ENCODE data around the gene PPIL4.

PPIL4 gene

GRCh38 chr6:149545754-149546471 lies at the start of gene PPIL4:
PPIL4 (minus strand) TSS chr6:149546043; CDS start chr6:149546005, 38 bp downstream.
- H3K27me3 ChIP-seq (ENCODE audit: insufficient read depth, low read length): peaks cover 13% of the 10 kb centered on the region
- peak within 1 kb of the TSS; percentile 96 for H3K9ac ChIP-seq (ENCODE audit: low read depth, low read length)
- H3K4me1 ChIP-seq (ENCODE audit: insufficient read depth, low read length): peaks cover 2% of the 10 kb centered on the region; the same call in 1 of the 2 replicates
- H3K27ac ChIP-seq (ENCODE audit: low read length): peak within 1 kb of the TSS; percentile 92
- H3K9me3 ChIP-seq (ENCODE audit: insufficient read depth, low read depth, low read length): no peaks in the 10 kb centered on the region
- H3K4me3 ChIP-seq (ENCODE audit: low read length): peak within 1 kb of the TSS; percentile 96
- H3K36me3 ChIP-seq (ENCODE audit: insufficient read depth, low read depth, low read length): peaks cover 5% of the 10 kb centered on the region

- peaks cover 70% of the 10 kb centered on the region for H3K36me3 ChIP-seq (ENCODE audit: insufficient read depth, low read depth, low read length)
- no peaks in the 10 kb centered on the region for H3K9me3 ChIP-seq (ENCODE audit: insufficient read depth, low read depth, low read length)
- no peaks in the 10 kb centered on the region for H3K27me3 ChIP-seq (ENCODE audit: insufficient read depth, low read length)
- H3K9ac ChIP-seq (ENCODE audit: low read depth, low read length): no peak overlapping the region
- H3K27ac ChIP-seq (ENCODE audit: low read length): no peak overlapping the region
- H3K4me1 ChIP-seq (ENCODE audit: insufficient read depth, low read length): no peaks in the 10 kb centered on the region
- no peak overlapping the region for H3K4me3 ChIP-seq (ENCODE audit: low read length)
These were observed 47.6 kb upstream of the PPIL4 start for GRCh38 chr6:149593408-149593807.

- peaks cover 74% of the 10 kb centered on the region for H3K36me3 ChIP-seq (ENCODE audit: insufficient read depth, low read depth, low read length)
- no peak overlapping the region for H3K4me3 ChIP-seq (ENCODE audit: low read length)
- no peaks in the 10 kb centered on the region for H3K9me3 ChIP-seq (ENCODE audit: insufficient read depth, low read depth, low read length)
These were observed 47.1 kb upstream of the PPIL4 start for GRCh38 chr6:149592983-149593382.

GRCh38 chr6:149586149-149586548 lies 40.3 kb upstream of the PPIL4 start:
- H3K9ac ChIP-seq (ENCODE audit: low read depth, low read length): no peak overlapping the region
- no peaks in the 10 kb centered on the region for H3K4me1 ChIP-seq (ENCODE audit: insufficient read depth, low read length)
- no peaks in the 10 kb centered on the region for H3K27me3 ChIP-seq (ENCODE audit: insufficient read depth, low read length)
- H3K36me3 ChIP-seq (ENCODE audit: insufficient read depth, low read depth, low read length): peaks cover 75% of the 10 kb centered on the region
- no peak overlapping the region for H3K27ac ChIP-seq (ENCODE audit: low read length)
- H3K4me3 ChIP-seq (ENCODE audit: low read length): no peak overlapping the region
- H3K9me3 ChIP-seq (ENCODE audit: insufficient read depth, low read depth, low read length): no peaks in the 10 kb centered on the region

More at GRCh38 chr6:149592983-149593382, 47.1 kb upstream of the PPIL4 start:
- Histone ChIP-seq H3K27ac (ENCODE audit: low read length) (no peak overlapping the region), H3K4me1 (ENCODE audit: insufficient read depth, low read length) (no peaks in the 10 kb centered on the region), H3K27me3 (ENCODE audit: insufficient read depth, low read length) (no peaks in the 10 kb centered on the region), H3K9ac (ENCODE audit: low read depth, low read length) (no peak overlapping the region)

GRCh38 chr6:149581349-149581748 lies 35.5 kb upstream of the PPIL4 start:
- H3K27ac ChIP-seq (ENCODE audit: low read length): no peak overlapping the region
- H3K9ac ChIP-seq (ENCODE audit: low read depth, low read length): no peak overlapping the region
- H3K27me3 ChIP-seq (ENCODE audit: insufficient read depth, low read length): no peaks in the 10 kb centered on the region
- no peak overlapping the region for H3K4me3 ChIP-seq (ENCODE audit: low read length)
- peaks cover 61% of the 10 kb centered on the region for H3K36me3 ChIP-seq (ENCODE audit: insufficient read depth, low read depth, low read length)
- H3K4me1 ChIP-seq (ENCODE audit: insufficient read depth, low read length): no peaks in the 10 kb centered on the region
- H3K9me3 ChIP-seq (ENCODE audit: insufficient read depth, low read depth, low read length): no peaks in the 10 kb centered on the region

GRCh38 chr6:149580880-149581279 lies 35.0 kb upstream of the PPIL4 start:
- peaks cover 59% of the 10 kb centered on the region for H3K36me3 ChIP-seq (ENCODE audit: insufficient read depth, low read depth, low read length)
- no peaks in the 10 kb centered on the region for H3K9me3 ChIP-seq (ENCODE audit: insufficient read depth, low read depth, low read length)
- no peak overlapping the region for H3K4me3 ChIP-seq (ENCODE audit: low read length)
- H3K27ac ChIP-seq (ENCODE audit: low read length): no peak overlapping the region
- no peaks in the 10 kb centered on the region for H3K27me3 ChIP-seq (ENCODE audit: insufficient read depth, low read length)
- no peak overlapping the region for H3K9ac ChIP-seq (ENCODE audit: low read depth, low read length)
- no peaks in the 10 kb centered on the region for H3K4me1 ChIP-seq (ENCODE audit: insufficient read depth, low read length)

- Histone ChIP-seq H3K4me3 (ENCODE audit: low read length) (0 out of 2 replicates have a peak overlapping the region, but pooled peaks have one; percentile 97), H3K27me3 (ENCODE audit: insufficient read depth, low read length) (peaks cover 8% of the 10 kb centered on the region), H3K9ac (ENCODE audit: low read depth, low read length) (no peak overlapping the region), H3K9me3 (ENCODE audit: insufficient read depth, low read depth, low read length) (no peaks in the 10 kb centered on the region), H3K4me1 (ENCODE audit: insufficient read depth, low read length) (no peaks in the 10 kb centered on the region), H3K27ac (ENCODE audit: low read length) (no peak overlapping the region), H3K36me3 (ENCODE audit: insufficient read depth, low read depth, low read length) (no peaks in the 10 kb centered on the region)
These were observed 22.2 kb upstream of the PPIL4 start for GRCh38 chr6:149567945-149568585.

- no peaks in the 10 kb centered on the region for H3K9me3 ChIP-seq (ENCODE audit: insufficient read depth, low read depth, low read length)
- H3K4me1 ChIP-seq (ENCODE audit: insufficient read depth, low read length): no peaks in the 10 kb centered on the region
- peak overlapping the region; percentile 97 for H3K4me3 ChIP-seq (ENCODE audit: low read length)
- peak overlapping the region; percentile 57 for H3K27ac ChIP-seq (ENCODE audit: low read length)
- H3K9ac ChIP-seq (ENCODE audit: low read depth, low read length): peak overlapping the region; percentile 89; the same call in 1 of the 2 replicates
- peaks cover 8% of the 10 kb centered on the region for H3K27me3 ChIP-seq (ENCODE audit: insufficient read depth, low read length)
- no peaks in the 10 kb centered on the region for H3K36me3 ChIP-seq (ENCODE audit: insufficient read depth, low read depth, low read length)
These were observed 21.3 kb upstream of the PPIL4 start for GRCh38 chr6:149567194-149567586.

GRCh38 chr6:149566410-149567193 lies 20.8 kb upstream of the PPIL4 start:
- H3K4me1 ChIP-seq (ENCODE audit: insufficient read depth, low read length): no peaks in the 10 kb centered on the region
- H3K9me3 ChIP-seq (ENCODE audit: insufficient read depth, low read depth, low read length): no peaks in the 10 kb centered on the region
- peak overlapping the region; percentile 97 for H3K4me3 ChIP-seq (ENCODE audit: low read length)
- peak overlapping the region; percentile 57 for H3K27ac ChIP-seq (ENCODE audit: low read length)
- no peaks in the 10 kb centered on the region for H3K36me3 ChIP-seq (ENCODE audit: insufficient read depth, low read depth, low read length)
- H3K9ac ChIP-seq (ENCODE audit: low read depth, low read length): peak overlapping the region; percentile 89
- peaks cover 8% of the 10 kb centered on the region for H3K27me3 ChIP-seq (ENCODE audit: insufficient read depth, low read length)

- H3K36me3 ChIP-seq (ENCODE audit: insufficient read depth, low read depth, low read length): no peaks in the 10 kb centered on the region
- H3K4me3 ChIP-seq (ENCODE audit: low read length): peak within 1 kb of the TSS; percentile 97
- no peaks in the 10 kb centered on the region for H3K9me3 ChIP-seq (ENCODE audit: insufficient read depth, low read depth, low read length)
- no peaks in the 10 kb centered on the region for H3K4me1 ChIP-seq (ENCODE audit: insufficient read depth, low read length)
- H3K27ac ChIP-seq (ENCODE audit: low read length): peak within 1 kb of the TSS; percentile 57
- peak within 1 kb of the TSS; percentile 89 for H3K9ac ChIP-seq (ENCODE audit: low read depth, low read length)
- H3K27me3 ChIP-seq (ENCODE audit: insufficient read depth, low read length): peaks cover 8% of the 10 kb centered on the region
These were observed 19.9 kb upstream of the PPIL4 start, which contains the start of gene GINM1 for GRCh38 chr6:149565527-149566409. GINM1 (plus strand) TSS chr6:149566375; CDS start chr6:149566415, 40 bp downstream.

- peaks cover 8% of the 10 kb centered on the region for H3K27me3 ChIP-seq (ENCODE audit: insufficient read depth, low read length)
These were observed 18.1 kb upstream of the PPIL4 start for GRCh38 chr6:149563928-149564325.

More at GRCh38 chr6:149563928-149564325, 18.1 kb upstream of the PPIL4 start:
- Histone ChIP-seq H3K27ac (ENCODE audit: low read length) (no peak overlapping the region), H3K4me3 (ENCODE audit: low read length) (no peak overlapping the region), H3K9ac (ENCODE audit: low read depth, low read length) (no peak overlapping the region), H3K4me1 (ENCODE audit: insufficient read depth, low read length) (no peaks in the 10 kb centered on the region), H3K9me3 (ENCODE audit: insufficient read depth, low read depth, low read length) (no peaks in the 10 kb centered on the region), H3K36me3 (ENCODE audit: insufficient read depth, low read depth, low read length) (no peaks in the 10 kb centered on the region)
